ENCODE data around the gene TMEM9B.

TMEM9B gene

DNA sequence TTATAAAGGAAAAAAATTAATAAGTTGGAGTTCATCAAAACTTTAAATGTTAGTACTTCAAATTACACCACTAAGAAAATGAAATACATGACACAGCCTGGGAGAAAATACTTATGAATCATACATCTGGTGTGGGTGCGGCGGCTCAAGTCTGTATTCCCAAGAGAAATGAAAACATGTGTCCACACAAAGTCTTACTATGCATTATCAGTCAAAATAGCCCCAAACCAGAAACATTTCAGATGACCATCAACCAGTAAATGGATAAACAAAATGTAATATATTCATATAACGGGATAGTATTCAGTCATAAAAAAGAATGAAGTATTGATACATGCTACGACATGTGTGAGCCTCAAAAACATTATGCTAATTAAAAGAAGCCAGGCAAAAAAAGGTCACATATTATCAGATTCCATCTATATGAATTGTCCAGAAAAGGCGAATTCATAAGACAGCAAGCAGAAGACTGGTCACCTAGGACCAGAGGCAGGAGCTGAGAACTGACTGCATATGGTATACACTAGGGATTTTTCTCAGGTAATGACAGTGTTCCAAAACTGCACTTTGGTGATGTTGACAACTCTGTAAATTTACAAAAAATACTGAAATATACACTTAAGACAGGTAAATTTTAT lies 58.6 kb downstream of the TMEM9B start:
- TF ChIP-seq TAF1 (IDR thresholded peaks at IDR 0.05; ENCODE audit: borderline replicate concordance, insufficient read depth, low read length): no peak
- no peak for TF ChIP-seq SIN3A (IDR thresholded peaks at IDR 0.05; ENCODE audit: borderline replicate concordance, insufficient read depth, low read length)
- no peak for TF ChIP-seq POLR2AphosphoS5 (IDR thresholded peaks at IDR 0.05; ENCODE audit: low read depth, low read length)
- TF ChIP-seq, protein P1, sequence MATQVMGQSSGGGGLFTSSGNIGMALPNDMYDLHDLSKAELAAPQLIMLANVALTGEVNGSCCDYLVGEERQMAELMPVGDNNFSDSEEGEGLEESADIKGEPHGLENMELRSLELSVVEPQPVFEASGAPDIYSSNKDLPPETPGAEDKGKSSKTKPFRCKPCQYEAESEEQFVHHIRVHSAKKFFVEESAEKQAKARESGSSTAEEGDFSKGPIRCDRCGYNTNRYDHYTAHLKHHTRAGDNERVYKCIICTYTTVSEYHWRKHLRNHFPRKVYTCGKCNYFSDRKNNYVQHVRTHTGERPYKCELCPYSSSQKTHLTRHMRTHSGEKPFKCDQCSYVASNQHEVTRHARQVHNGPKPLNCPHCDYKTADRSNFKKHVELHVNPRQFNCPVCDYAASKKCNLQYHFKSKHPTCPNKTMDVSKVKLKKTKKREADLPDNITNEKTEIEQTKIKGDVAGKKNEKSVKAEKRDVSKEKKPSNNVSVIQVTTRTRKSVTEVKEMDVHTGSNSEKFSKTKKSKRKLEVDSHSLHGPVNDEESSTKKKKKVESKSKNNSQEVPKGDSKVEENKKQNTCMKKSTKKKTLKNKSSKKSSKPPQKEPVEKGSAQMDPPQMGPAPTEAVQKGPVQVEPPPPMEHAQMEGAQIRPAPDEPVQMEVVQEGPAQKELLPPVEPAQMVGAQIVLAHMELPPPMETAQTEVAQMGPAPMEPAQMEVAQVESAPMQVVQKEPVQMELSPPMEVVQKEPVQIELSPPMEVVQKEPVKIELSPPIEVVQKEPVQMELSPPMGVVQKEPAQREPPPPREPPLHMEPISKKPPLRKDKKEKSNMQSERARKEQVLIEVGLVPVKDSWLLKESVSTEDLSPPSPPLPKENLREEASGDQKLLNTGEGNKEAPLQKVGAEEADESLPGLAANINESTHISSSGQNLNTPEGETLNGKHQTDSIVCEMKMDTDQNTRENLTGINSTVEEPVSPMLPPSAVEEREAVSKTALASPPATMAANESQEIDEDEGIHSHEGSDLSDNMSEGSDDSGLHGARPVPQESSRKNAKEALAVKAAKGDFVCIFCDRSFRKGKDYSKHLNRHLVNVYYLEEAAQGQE (IDR thresholded peaks at IDR 0.05; ENCODE audit: insufficient read depth in 1 of 2, low read depth in 2 of 2, low read length in 2 of 2): no peak
- TF ChIP-seq FOXP2 (optimal IDR thresholded peaks at IDR 0.05; ENCODE audit: borderline replicate concordance, extremely low read depth, extremely low read length, insufficient read depth): no peak

DNA sequence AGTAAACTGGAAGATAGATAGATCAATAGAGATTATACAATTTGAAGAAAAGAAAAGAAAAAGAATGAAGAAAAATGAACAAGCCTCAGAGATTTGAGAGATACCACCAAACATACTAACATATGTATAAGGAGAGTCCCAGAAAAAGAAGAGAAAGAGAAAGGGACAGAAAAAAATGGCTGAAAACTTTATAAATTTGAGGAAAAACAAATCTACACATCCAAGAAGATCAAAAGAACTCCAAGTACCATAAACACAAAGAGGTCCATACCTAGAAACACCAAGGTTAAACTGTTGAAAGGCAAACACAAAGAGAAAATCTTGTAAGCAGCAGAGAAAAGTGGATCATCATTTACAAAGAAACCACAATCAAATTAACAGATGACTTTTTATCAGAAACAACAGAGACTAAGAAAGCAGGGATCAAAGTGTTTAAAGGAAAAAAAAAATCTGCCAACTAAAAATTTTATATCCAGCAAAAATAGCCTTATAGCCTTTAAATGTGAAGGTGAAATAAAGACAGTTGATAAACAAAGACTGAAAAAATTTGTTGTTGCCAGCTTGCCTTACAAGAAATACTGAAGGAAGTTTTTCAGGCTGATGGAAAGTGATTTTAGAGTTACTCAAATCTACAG lies 65.0 kb downstream of the TMEM9B start:
- TF ChIP-seq FOXP2 (optimal IDR thresholded peaks at IDR 0.05; ENCODE audit: borderline replicate concordance, extremely low read depth, extremely low read length, insufficient read depth) (no peak), SIN3A (IDR thresholded peaks at IDR 0.05; ENCODE audit: borderline replicate concordance, insufficient read depth, low read length) (no peak), POLR2AphosphoS5 (IDR thresholded peaks at IDR 0.05; ENCODE audit: low read depth, low read length) (no peak), TAF1 (IDR thresholded peaks at IDR 0.05; ENCODE audit: borderline replicate concordance, insufficient read depth, low read length) (no peak)
- TF ChIP-seq, protein P1 (IDR thresholded peaks at IDR 0.05; ENCODE audit: insufficient read depth in 1 of 2, low read depth in 2 of 2, low read length in 2 of 2): no peak

All from PFSK-1 (cell line).